ENCODE measurements around the gene TLE7.

Gene TLE7

DNA sequence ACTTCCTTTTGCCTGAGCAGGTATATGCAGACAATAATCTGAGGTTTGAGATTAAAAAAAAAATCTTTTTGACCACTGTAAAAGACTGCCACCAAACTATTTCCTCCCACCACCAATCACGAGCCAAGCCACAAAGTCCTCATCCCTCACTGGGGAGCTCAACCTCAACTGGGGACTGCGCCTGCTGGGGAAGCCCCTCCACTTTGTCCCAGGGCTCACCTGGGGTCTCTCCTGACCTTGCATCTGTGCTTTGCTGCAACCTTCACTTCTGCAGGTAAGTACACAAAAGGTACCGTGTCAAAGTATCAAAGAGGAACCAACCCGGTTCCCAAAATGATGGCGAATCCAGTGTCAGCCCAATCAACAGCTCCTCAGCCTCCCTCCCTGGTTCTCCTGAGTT, 35.5 kb downstream of the TLE7 start:
- Histone ChIP-seq H3K27ac (ENCODE audit: insufficient read depth, low read depth, low read length, poor library complexity, severe bottlenecking) (no peak overlapping the region), H3K4me1 (ENCODE audit: control insufficient read depth, insufficient read depth, low read length) (no peaks in the 10 kb centered on the region), H3K36me3 (ENCODE audit: control insufficient read depth, insufficient read depth, low read length) (no peaks in the 10 kb centered on the region), H3K27me3 (ENCODE audit: control insufficient read depth, insufficient read depth, low read length, poor library complexity, severe bottlenecking) (no peaks in the 10 kb centered on the region), H3K4me3 (ENCODE audit: insufficient read depth, low read depth, low read length) (no peak overlapping the region), H3K9me3 (ENCODE audit: control insufficient read depth, low read length) (no peaks in the 10 kb centered on the region)
- 94 to 95% methylated on average over 5 of the region's 5 CpGs for whole genome bisulfite sequencing, 2 experiments

DNA sequence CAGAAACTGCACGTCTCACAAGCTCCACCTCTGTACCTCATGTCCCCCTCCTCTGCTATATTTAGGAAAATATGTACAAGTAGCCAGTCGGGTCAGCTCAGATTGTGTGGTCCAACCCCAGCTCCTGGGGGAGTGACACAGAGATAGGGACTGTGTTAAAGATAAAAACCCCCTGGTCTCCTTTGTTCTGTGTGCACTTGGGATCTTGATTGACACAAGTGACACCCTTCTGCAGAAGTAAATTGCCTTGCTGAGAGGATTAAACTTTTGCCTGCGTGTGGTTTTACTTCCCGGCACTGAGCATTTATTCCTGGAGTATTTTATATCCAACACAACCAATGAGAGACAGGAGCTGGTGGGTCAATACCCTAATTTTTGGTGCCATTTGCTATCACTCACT, 37.5 kb downstream of the TLE7 start:
- no peaks in the 10 kb centered on the region for H3K36me3 ChIP-seq (ENCODE audit: control insufficient read depth, insufficient read depth, low read length)
- no peaks in the 10 kb centered on the region for H3K4me1 ChIP-seq (ENCODE audit: control insufficient read depth, insufficient read depth, low read length)
- WGBS, 2 experiments: 90 to 97% methylated on average over 4 of the region's 4 CpGs
- H3K27me3 ChIP-seq (ENCODE audit: control insufficient read depth, insufficient read depth, low read length, poor library complexity, severe bottlenecking): no peaks in the 10 kb centered on the region
- no peak overlapping the region for H3K27ac ChIP-seq (ENCODE audit: insufficient read depth, low read depth, low read length, poor library complexity, severe bottlenecking)
- H3K4me3 ChIP-seq (ENCODE audit: insufficient read depth, low read depth, low read length): no peak overlapping the region
- no peaks in the 10 kb centered on the region for H3K9me3 ChIP-seq (ENCODE audit: control insufficient read depth, low read length)

DNA sequence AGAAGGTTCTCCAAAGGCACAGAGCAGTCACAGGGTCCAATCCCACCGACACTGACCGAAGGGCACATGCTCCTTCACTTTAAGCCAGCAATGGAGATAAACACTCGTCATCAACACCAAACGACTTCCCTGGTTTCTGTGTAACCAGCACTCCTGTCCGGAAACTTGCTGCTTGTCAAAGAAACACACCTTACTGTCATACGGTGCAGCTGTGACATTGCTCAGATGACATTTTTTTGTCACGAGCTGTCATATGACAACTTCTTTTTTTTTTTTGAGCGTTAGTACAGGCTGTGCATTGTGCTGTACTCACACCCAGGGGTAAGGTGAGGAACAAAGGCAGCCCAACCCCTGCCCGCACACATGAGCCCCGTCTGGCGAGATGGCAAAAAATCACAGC, 39.2 kb downstream of the TLE7 start:
- no peaks in the 10 kb centered on the region for H3K36me3 ChIP-seq (ENCODE audit: control insufficient read depth, insufficient read depth, low read length)
- 91 to 94% methylated on average over 11 of the region's 11 CpGs for WGBS, 2 experiments
- H3K27ac ChIP-seq (ENCODE audit: insufficient read depth, low read depth, low read length, poor library complexity, severe bottlenecking): no peak overlapping the region
- H3K9me3 ChIP-seq (ENCODE audit: control insufficient read depth, low read length): no peaks in the 10 kb centered on the region
- no peak overlapping the region for H3K4me3 ChIP-seq (ENCODE audit: insufficient read depth, low read depth, low read length)
- H3K4me1 ChIP-seq (ENCODE audit: control insufficient read depth, insufficient read depth, low read length): no peaks in the 10 kb centered on the region
- no peaks in the 10 kb centered on the region for H3K27me3 ChIP-seq (ENCODE audit: control insufficient read depth, insufficient read depth, low read length, poor library complexity, severe bottlenecking)

DNA sequence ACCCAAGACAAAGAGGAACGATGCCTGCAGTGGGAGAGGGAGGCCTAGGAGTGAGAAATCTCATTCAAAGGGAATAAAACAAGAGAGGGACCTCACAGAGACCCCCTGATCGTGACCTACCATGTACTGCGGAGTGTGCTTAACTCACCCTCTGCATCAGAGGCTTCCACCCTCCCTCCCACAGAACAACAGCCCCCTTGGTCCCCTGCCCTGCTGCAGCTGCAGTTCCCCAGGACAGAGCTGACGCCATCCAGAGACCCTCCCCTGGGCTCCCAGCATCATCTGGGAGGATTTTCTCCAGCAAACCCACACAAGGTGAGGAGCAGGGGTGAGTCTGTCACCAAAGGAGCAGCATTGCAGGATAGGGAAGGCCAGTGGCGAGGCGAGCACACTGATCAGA, 39.8 kb downstream of the TLE7 start:
- no peak overlapping the region for H3K27ac ChIP-seq (ENCODE audit: insufficient read depth, low read depth, low read length, poor library complexity, severe bottlenecking)
- H3K36me3 ChIP-seq (ENCODE audit: control insufficient read depth, insufficient read depth, low read length): no peaks in the 10 kb centered on the region
- no peak overlapping the region for H3K4me3 ChIP-seq (ENCODE audit: insufficient read depth, low read depth, low read length)
- H3K4me1 ChIP-seq (ENCODE audit: control insufficient read depth, insufficient read depth, low read length): no peaks in the 10 kb centered on the region
- H3K9me3 ChIP-seq (ENCODE audit: control insufficient read depth, low read length): no peaks in the 10 kb centered on the region
- WGBS, 2 experiments: 44 to 50% methylated on average over 6 of the region's 6 CpGs
- no peaks in the 10 kb centered on the region for H3K27me3 ChIP-seq (ENCODE audit: control insufficient read depth, insufficient read depth, low read length, poor library complexity, severe bottlenecking)

DNA sequence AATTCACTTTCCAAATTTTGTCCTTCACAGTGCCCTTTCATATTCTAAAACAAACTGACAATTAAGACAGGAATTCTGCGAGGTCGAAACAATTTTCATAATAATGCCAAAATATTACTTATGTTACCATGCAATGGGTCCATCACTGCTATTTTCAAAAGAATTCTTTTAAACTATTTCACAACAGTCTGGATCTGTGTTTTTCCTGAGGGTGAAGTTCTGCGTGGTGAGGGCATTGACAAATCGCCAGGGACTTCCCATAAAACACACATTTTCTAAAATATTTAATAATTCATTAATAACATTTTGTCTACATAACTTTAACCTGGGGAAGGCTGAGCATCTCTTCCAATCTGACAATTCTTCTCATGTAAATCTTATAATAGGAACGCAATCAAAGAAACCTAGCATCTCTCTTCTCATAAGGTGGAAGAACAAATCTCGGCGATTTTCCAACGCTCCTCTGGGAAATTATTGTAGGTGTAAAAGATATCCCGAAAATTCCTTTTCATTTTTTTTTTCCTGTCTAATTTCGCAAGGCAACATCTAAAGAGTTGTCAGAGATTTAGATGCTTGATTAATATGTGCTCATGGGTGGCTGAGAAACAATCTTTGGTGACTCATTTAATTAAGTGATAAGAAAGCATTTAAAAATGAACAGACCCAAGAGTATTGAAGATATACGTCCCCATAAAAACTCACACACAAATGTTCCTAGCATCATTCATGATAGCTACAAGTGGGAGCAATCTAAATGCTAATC, 41.9 kb downstream of the TLE7 start:
- Histone ChIP-seq H3K36me3 (ENCODE audit: control insufficient read depth, insufficient read depth, low read length) (no peaks in the 10 kb centered on the region), H3K27ac (ENCODE audit: insufficient read depth, low read depth, low read length, poor library complexity, severe bottlenecking) (no peak overlapping the region), H3K9me3 (ENCODE audit: control insufficient read depth, low read length) (no peaks in the 10 kb centered on the region), H3K4me1 (ENCODE audit: control insufficient read depth, insufficient read depth, low read length) (no peaks in the 10 kb centered on the region), H3K27me3 (ENCODE audit: control insufficient read depth, insufficient read depth, low read length, poor library complexity, severe bottlenecking) (no peaks in the 10 kb centered on the region), H3K4me3 (ENCODE audit: insufficient read depth, low read depth, low read length) (no peak overlapping the region)
- WGBS, 2 experiments: 90 to 91% methylated on average over 8 to 11 of the region's 11 CpGs

DNA sequence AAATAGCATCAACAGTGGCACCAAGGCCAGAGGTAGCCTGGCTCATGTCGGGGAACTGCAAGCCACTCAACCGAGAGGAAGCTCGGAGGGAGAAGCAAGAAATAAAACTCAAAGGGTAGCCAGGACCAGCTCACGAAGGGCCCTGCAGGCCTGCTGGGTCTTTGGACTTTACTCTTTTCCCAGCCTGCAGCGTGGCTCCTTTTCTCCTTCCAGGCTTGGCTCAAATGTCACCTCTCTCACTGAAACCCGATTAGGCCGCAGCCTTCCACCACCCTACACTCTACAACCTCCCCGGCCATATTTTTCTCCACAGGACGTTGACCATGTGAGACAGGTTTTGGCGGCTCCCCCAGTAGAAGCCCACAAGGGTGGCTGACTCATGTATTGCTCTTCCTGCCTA, 45.3 kb downstream of the TLE7 start:
- Histone ChIP-seq H3K27ac (ENCODE audit: insufficient read depth, low read depth, low read length, poor library complexity, severe bottlenecking) (no peak overlapping the region), H3K27me3 (ENCODE audit: control insufficient read depth, insufficient read depth, low read length, poor library complexity, severe bottlenecking) (no peaks in the 10 kb centered on the region), H3K36me3 (ENCODE audit: control insufficient read depth, insufficient read depth, low read length) (no peaks in the 10 kb centered on the region), H3K4me3 (ENCODE audit: insufficient read depth, low read depth, low read length) (no peak overlapping the region), H3K9me3 (ENCODE audit: control insufficient read depth, low read length) (no peaks in the 10 kb centered on the region), H3K4me1 (ENCODE audit: control insufficient read depth, insufficient read depth, low read length) (no peaks in the 10 kb centered on the region)
- WGBS, 2 experiments: 84 to 86% methylated on average over 10 of the region's 10 CpGs

DNA sequence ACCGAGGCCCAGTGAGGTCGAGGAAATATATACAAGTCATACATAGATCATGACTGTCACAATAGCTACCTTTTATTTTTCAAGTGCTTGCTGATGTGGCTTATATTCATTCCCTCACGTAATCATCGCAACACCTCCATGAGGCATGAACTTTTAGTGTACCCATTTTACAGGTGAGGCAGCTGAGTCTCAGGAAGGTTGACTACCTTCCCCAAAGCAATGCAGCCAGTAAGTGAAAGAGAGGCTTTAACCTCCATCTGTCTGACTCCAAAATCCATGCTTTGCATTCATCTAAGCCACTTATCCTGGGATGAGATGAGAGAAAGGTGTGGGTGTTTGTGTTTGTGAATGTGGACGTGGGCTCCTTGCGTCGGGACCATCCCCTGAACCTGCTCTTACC, 52.5 kb downstream of the TLE7 start:
- Histone ChIP-seq H3K27me3 (ENCODE audit: control insufficient read depth, insufficient read depth, low read length, poor library complexity, severe bottlenecking) (no peaks in the 10 kb centered on the region), H3K4me3 (ENCODE audit: insufficient read depth, low read depth, low read length) (no peak overlapping the region), H3K36me3 (ENCODE audit: control insufficient read depth, insufficient read depth, low read length) (no peaks in the 10 kb centered on the region), H3K9me3 (ENCODE audit: control insufficient read depth, low read length) (no peaks in the 10 kb centered on the region), H3K4me1 (ENCODE audit: control insufficient read depth, insufficient read depth, low read length) (peaks cover 16% of the 10 kb centered on the region), H3K27ac (ENCODE audit: insufficient read depth, low read depth, low read length, poor library complexity, severe bottlenecking) (no peak overlapping the region)
- 85% methylated on average over 7 of the region's 7 CpGs for WGBS, 2 experiments

DNA sequence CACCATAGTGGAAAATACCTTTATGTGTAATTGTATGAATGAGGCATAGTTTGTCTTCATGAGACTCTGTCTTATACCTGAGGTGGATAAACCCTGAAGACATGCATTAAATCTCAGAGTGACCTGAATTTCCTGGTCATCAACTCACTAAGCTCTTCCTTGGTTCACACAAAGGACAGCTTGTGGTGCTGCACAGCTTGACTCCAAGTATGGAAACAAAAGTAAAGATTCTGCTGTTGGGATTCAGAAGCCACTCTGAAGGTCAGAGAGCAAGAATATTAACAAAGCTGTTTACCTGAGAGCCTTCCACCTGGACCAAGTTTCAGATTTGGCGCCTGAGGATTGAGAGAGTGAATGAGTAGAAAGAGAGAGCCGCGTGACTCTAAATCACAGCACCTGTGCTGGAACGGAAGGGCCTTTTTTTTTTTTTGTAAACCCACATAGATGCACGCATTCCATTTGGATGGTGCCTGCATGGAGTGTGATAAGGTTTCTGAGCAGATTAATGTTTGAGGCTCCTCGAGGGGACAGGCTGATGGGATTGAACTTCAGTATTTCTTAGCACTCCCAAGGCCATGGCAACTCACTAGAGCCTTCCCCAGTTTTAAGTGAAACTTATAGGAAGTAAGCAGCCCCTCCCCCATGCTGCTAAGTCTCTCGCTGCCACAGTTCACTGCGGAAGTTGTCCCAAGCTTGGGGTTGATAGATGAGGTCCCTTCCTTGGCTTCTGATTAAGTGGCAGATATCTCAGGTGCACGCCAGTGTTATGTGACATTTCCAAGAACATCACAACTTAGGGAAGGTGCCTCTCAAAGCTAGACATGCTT, 54.6 kb downstream of the TLE7 start:
- H3K27me3 ChIP-seq (ENCODE audit: control insufficient read depth, insufficient read depth, low read length, poor library complexity, severe bottlenecking): no peaks in the 10 kb centered on the region
- 30 to 37% methylated on average over 9 of the region's 9 CpGs for WGBS, 2 experiments
- H3K36me3 ChIP-seq (ENCODE audit: control insufficient read depth, insufficient read depth, low read length): no peaks in the 10 kb centered on the region
- peaks cover 16% of the 10 kb centered on the region for H3K4me1 ChIP-seq (ENCODE audit: control insufficient read depth, insufficient read depth, low read length)
- H3K4me3 ChIP-seq (ENCODE audit: insufficient read depth, low read depth, low read length): no peak overlapping the region
- no peaks in the 10 kb centered on the region for H3K9me3 ChIP-seq (ENCODE audit: control insufficient read depth, low read length)
- no peak overlapping the region for H3K27ac ChIP-seq (ENCODE audit: insufficient read depth, low read depth, low read length, poor library complexity, severe bottlenecking)

DNA sequence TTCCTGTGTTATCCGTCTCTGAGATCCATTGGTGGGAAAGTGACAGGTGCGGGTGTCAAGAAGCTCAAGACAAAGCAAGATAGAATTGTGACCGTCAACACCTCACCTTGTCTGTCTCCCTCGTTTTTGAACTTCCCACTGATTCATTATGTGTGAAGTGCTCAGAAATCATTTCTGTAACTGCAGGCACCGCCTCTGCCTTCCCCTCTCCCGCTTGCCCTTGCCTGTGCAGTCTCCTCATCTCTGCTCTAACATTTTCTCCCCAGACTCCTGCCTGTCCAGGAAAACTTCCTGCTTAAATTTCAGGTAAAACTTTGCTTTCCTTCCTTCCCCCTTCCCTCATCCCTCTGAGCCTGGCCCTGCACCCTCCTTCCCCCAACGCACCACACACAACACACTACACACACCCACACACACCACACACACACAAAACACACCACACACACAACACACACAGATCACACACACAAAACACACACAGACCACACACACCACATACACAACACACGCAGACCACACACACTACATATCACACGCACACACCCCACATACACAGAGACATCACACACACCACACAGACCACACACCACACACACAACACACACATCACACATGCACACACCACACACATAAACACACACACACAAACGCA, 57.7 kb downstream of the TLE7 start:
- no peaks in the 10 kb centered on the region for H3K9me3 ChIP-seq (ENCODE audit: control insufficient read depth, low read length)
- H3K36me3 ChIP-seq (ENCODE audit: control insufficient read depth, insufficient read depth, low read length): no peaks in the 10 kb centered on the region
- H3K4me3 ChIP-seq (ENCODE audit: insufficient read depth, low read depth, low read length): no peak overlapping the region
- peaks cover 16% of the 10 kb centered on the region for H3K4me1 ChIP-seq (ENCODE audit: control insufficient read depth, insufficient read depth, low read length)
- no peak overlapping the region for H3K27ac ChIP-seq (ENCODE audit: insufficient read depth, low read depth, low read length, poor library complexity, severe bottlenecking)
- H3K27me3 ChIP-seq (ENCODE audit: control insufficient read depth, insufficient read depth, low read length, poor library complexity, severe bottlenecking): no peaks in the 10 kb centered on the region
- WGBS, 2 experiments: 84 to 88% methylated on average over 10 of the region's 10 CpGs
